ENCODE measurements around the gene PRTG. TPM values are rescaled to one million over a fixed set of nuclear protein-coding genes. Genes with fewer than 3 reads are reported as not detected.

PRTG gene
- total RNA-seq, 1 experiment from 2014 or later: 39.1 TPM

DNA sequence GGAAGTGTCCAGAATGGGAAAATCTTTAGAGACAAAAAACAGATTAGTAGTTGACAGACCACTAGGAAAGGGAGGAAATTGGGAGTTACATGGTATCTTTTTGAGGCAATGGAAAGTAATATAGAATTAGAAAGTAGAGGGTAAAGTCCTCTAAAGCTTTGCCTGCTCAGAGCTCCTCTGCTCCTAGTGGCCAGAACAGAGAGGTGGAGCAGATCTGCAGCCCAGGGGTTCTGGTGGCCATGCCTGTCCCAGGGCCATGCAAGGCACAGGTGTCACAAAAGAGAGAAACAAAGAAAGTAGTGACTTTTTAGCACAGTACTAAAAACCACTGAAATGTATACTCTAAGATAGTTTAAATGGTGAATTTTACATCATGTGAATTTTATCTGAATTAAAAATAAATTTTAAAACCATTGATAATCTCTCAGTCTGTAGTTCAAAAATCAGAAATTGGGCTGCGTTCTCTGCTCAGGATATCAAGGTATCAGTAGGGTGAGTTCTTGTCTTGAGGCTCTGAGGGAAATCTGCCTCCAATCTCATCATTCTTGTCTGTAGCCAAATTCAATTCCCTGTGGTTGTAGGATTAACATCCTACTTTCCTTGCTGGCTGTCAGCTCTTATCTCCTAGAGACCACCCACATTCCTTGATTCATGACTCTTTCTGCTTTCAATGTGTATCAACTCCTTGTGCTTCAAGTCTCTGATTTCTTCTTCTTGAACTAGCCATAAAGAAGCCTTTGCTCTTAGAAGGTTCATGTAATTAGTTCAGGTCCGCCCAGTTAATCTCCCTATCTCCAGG lies 178.4 kb downstream of the PRTG start:
- Histone ChIP-seq H3K27me3 (replicated peaks; ENCODE audit: control insufficient read depth, insufficient read depth, low read length) (no peaks in the 10 kb centered on the region), H3K9me3 (0 out of 2 replicates have a peak, but pooled peaks cover 3% of the 10 kb centered on the region), H3K4me3 (ENCODE audit: low read depth, low read length) (no peak overlapping the region), H3K4me1 (no peaks in the 10 kb centered on the region; the same call in 1 of the 2 replicates), H3K36me3 (ENCODE audit: control insufficient read depth, insufficient read depth, low read length) (no peaks in the 10 kb centered on the region)
- H3K9me3 Mint-ChIP-seq (ENCODE audit: unreplicated experiment): no peaks in the 10 kb centered on the region
- no peak overlapping the region for H3K27ac Mint-ChIP-seq (ENCODE audit: unreplicated experiment)
- H3K27me3 Mint-ChIP-seq (ENCODE audit: insufficient read depth, unreplicated experiment): no peaks in the 10 kb centered on the region
- no peaks in the 10 kb centered on the region for H3K4me1 Mint-ChIP-seq (ENCODE audit: low read depth, unreplicated experiment)
- TF ChIP-seq, protein P1, sequence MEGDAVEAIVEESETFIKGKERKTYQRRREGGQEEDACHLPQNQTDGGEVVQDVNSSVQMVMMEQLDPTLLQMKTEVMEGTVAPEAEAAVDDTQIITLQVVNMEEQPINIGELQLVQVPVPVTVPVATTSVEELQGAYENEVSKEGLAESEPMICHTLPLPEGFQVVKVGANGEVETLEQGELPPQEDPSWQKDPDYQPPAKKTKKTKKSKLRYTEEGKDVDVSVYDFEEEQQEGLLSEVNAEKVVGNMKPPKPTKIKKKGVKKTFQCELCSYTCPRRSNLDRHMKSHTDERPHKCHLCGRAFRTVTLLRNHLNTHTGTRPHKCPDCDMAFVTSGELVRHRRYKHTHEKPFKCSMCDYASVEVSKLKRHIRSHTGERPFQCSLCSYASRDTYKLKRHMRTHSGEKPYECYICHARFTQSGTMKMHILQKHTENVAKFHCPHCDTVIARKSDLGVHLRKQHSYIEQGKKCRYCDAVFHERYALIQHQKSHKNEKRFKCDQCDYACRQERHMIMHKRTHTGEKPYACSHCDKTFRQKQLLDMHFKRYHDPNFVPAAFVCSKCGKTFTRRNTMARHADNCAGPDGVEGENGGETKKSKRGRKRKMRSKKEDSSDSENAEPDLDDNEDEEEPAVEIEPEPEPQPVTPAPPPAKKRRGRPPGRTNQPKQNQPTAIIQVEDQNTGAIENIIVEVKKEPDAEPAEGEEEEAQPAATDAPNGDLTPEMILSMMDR (IDR thresholded peaks at IDR 0.05; ENCODE audit: insufficient read depth in 1 of 2, low read depth in 1 of 2, low read length in 1 of 2, severe bottlenecking in 1 of 2, unreplicated experiment in 1 of 2): peak in 1 of 2 experiments; percentile 35
- DNase-seq: peak in 1 of 2 experiments; percentile 39
- ChIA-PET CTCF (no interaction called here), POLR2A (no interaction called here)
- no TSS peak for BruUV-seq (replicated peaks)
- H3K36me3 Mint-ChIP-seq (ENCODE audit: insufficient read depth, unreplicated experiment): no peaks in the 10 kb centered on the region
- no peak overlapping the region for H3K4me3 Mint-ChIP-seq (ENCODE audit: unreplicated experiment)
- intact Hi-C loops (cut with micrococcal nuclease; ENCODE audit: unreplicated experiment): no loop called here

DNA sequence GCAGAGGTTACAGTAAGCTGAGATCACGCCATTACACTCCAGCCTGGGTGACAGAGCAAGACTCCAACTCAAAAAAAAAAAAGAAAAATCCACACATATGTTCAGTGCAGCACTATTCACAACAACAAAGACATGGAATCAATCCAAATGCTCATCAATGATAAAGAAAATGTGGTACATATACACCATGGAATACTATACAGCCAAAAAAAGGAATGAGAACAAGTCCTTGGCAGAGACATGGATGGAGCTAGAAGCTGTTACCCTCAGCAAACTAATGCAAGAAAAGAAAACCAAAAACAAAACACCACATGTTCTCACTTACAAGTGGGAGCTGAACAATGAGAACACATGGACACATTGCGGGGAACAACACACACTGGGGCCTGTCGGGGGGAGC lies 180.4 kb downstream of the PRTG start:
- ChIA-PET POLR2A (no interaction called here), CTCF (no interaction called here)
- Mint-ChIP-seq H3K9me3 (ENCODE audit: unreplicated experiment) (no peaks in the 10 kb centered on the region), H3K4me1 (ENCODE audit: low read depth, unreplicated experiment) (no peaks in the 10 kb centered on the region), H3K27ac (ENCODE audit: unreplicated experiment) (no peak overlapping the region), H3K4me3 (ENCODE audit: unreplicated experiment) (no peak overlapping the region), H3K27me3 (ENCODE audit: insufficient read depth, unreplicated experiment) (no peaks in the 10 kb centered on the region), H3K36me3 (ENCODE audit: insufficient read depth, unreplicated experiment) (no peaks in the 10 kb centered on the region)
- BruUV-seq (replicated peaks): no TSS peak
- TF ChIP-seq, protein P1 (IDR thresholded peaks at IDR 0.05; ENCODE audit: insufficient read depth in 1 of 2, low read depth in 1 of 2, low read length in 1 of 2, severe bottlenecking in 1 of 2, unreplicated experiment in 1 of 2): no peak
- Histone ChIP-seq H3K9me3 (0 out of 2 replicates have a peak, but pooled peaks cover 3% of the 10 kb centered on the region), H3K36me3 (ENCODE audit: control insufficient read depth, insufficient read depth, low read length) (no peaks in the 10 kb centered on the region), H3K27me3 (replicated peaks; ENCODE audit: control insufficient read depth, insufficient read depth, low read length) (no peaks in the 10 kb centered on the region), H3K4me1 (no peaks in the 10 kb centered on the region; the same call in 1 of the 2 replicates), H3K4me3 (ENCODE audit: low read depth, low read length) (no peak overlapping the region)
- DNase-seq: no peak
- intact Hi-C loops (cut with micrococcal nuclease; ENCODE audit: unreplicated experiment): no loop called here

Other genes starting within 250 kb of the PRTG start
- gene DNAAF4, start 234.9 kb downstream of the PRTG start, total RNA-seq (2022): 1.2 and 4.3 TPM in 2 replicates
- 7.8 and 8.9 TPM in 2 replicates for gene PYGO1, start 154.8 kb downstream of the PRTG start, total RNA-seq (2022)